ENCODE data around the gene HSPA13.

Gene HSPA13

DNA sequence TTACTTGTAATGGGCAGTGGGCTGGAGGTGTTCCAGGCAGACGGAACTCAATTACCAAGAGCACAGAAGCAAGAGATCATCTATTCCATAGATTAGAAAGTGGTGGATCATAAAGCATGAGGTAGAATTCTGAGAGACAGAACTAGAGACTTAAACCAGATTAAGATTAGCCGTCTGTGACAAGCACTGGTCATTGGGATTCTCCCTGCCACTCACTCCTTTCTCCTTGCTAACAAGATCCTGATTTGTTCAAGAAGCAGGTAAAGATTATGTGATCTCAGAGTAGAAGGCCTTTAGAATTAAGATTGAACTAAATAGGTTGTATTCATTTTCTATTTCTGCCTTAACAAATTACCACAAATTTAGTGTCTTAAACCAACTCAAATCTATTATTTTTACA lies 1.5 kb upstream of the HSPA13 start:
- H3K9ac ChIP-seq = no peak overlapping the region
- H2AFZ ChIP-seq (ENCODE audit: low read depth) = peak overlapping the region; percentile 92
- H3K4me1 ChIP-seq (ENCODE audit: low read depth, poor library complexity, severe bottlenecking) = peaks cover 34% of the 10 kb centered on the region
- no peak overlapping the region for H3K4me3 ChIP-seq (IDR thresholded peaks at IDR 0.05; ENCODE audit: insufficient read depth, low read depth, low read length)
- peaks cover 3% of the 10 kb centered on the region; the same call in 1 of the 2 replicates for H3K36me3 ChIP-seq (ENCODE audit: insufficient read depth)
- peaks cover 35% of the 10 kb centered on the region for H3K79me2 ChIP-seq (ENCODE audit: insufficient read depth, low read depth)
- TF ChIP-seq, protein P1, sequence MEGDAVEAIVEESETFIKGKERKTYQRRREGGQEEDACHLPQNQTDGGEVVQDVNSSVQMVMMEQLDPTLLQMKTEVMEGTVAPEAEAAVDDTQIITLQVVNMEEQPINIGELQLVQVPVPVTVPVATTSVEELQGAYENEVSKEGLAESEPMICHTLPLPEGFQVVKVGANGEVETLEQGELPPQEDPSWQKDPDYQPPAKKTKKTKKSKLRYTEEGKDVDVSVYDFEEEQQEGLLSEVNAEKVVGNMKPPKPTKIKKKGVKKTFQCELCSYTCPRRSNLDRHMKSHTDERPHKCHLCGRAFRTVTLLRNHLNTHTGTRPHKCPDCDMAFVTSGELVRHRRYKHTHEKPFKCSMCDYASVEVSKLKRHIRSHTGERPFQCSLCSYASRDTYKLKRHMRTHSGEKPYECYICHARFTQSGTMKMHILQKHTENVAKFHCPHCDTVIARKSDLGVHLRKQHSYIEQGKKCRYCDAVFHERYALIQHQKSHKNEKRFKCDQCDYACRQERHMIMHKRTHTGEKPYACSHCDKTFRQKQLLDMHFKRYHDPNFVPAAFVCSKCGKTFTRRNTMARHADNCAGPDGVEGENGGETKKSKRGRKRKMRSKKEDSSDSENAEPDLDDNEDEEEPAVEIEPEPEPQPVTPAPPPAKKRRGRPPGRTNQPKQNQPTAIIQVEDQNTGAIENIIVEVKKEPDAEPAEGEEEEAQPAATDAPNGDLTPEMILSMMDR (conservative IDR thresholded peaks at IDR 0.05; ENCODE audit: low read depth, low read length) = no peak
- H4K20me1 ChIP-seq (ENCODE audit: insufficient read depth) = no peaks in the 10 kb centered on the region
- H3K27ac ChIP-seq = peak overlapping the region; percentile 54; the same call in 1 of the 2 replicates
- H3K4me2 ChIP-seq = peak overlapping the region; percentile 77; the same call in 1 of the 2 replicates
- no peaks in the 10 kb centered on the region for H3K27me3 ChIP-seq (ENCODE audit: insufficient read depth, low read depth)

GRCh38 chr21:14383596-14384180 lies 742 bp upstream of the HSPA13 start:
- no peaks in the 10 kb centered on the region for H4K20me1 ChIP-seq (ENCODE audit: insufficient read depth)
- no peaks in the 10 kb centered on the region for H3K27me3 ChIP-seq (ENCODE audit: insufficient read depth, low read depth)
- H3K36me3 ChIP-seq (ENCODE audit: insufficient read depth) = peaks cover 6% of the 10 kb centered on the region; the same call in 1 of the 2 replicates
- peak overlapping the region; percentile 92 for H2AFZ ChIP-seq (ENCODE audit: low read depth)
- peak overlapping the region; percentile 77 for H3K4me2 ChIP-seq
- TF ChIP-seq, protein P1 (conservative IDR thresholded peaks at IDR 0.05; ENCODE audit: low read depth, low read length) = no peak
- H3K79me2 ChIP-seq (ENCODE audit: insufficient read depth, low read depth) = peaks cover 40% of the 10 kb centered on the region
- H3K4me3 ChIP-seq (IDR thresholded peaks at IDR 0.05; ENCODE audit: insufficient read depth, low read depth, low read length) = peak overlapping the region; percentile 76
- peak overlapping the region; percentile 68 for H3K9ac ChIP-seq
- peak overlapping the region; percentile 54 for H3K27ac ChIP-seq
- H3K4me1 ChIP-seq (ENCODE audit: low read depth, poor library complexity, severe bottlenecking) = peaks cover 39% of the 10 kb centered on the region

DNA sequence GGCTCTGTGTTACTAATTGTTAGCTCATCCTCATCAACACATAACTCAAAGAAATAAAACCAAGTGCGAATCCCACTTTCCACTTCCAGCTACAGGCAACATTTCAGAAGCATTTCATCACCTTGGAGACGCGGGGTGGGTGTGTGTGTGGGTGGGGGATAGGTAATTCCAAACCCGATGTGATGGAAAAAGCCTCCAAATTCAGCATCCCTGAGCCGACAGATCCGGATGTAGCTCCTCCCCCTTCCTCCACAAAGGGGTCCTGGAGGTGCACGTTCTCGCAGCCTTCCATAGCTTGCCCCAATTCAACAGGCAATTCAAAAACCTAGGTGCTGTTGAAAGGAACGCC lies 486 bp downstream of the HSPA13 start:
- peak overlapping the region; percentile 97 for H3K4me2 ChIP-seq
- peak overlapping the region; percentile 62 for H3K9ac ChIP-seq
- H3K27ac ChIP-seq = peak overlapping the region; percentile 41
- TF ChIP-seq, protein P1 (conservative IDR thresholded peaks at IDR 0.05; ENCODE audit: low read depth, low read length) = no peak
- no peaks in the 10 kb centered on the region for H3K27me3 ChIP-seq (ENCODE audit: insufficient read depth, low read depth)
- no peaks in the 10 kb centered on the region for H4K20me1 ChIP-seq (ENCODE audit: insufficient read depth)
- peak overlapping the region; percentile 92 for H2AFZ ChIP-seq (ENCODE audit: low read depth)
- peaks cover 42% of the 10 kb centered on the region for H3K79me2 ChIP-seq (ENCODE audit: insufficient read depth, low read depth)
- peak overlapping the region; percentile 54 for H3K4me3 ChIP-seq (IDR thresholded peaks at IDR 0.05; ENCODE audit: insufficient read depth, low read depth, low read length)
- peaks cover 6% of the 10 kb centered on the region; the same call in 1 of the 2 replicates for H3K36me3 ChIP-seq (ENCODE audit: insufficient read depth)
- H3K4me1 ChIP-seq (ENCODE audit: low read depth, poor library complexity, severe bottlenecking) = peaks cover 39% of the 10 kb centered on the region

- H2AFZ ChIP-seq (ENCODE audit: low read depth) = no peak overlapping the region
- peaks cover 29% of the 10 kb centered on the region for H3K4me1 ChIP-seq (ENCODE audit: low read depth, poor library complexity, severe bottlenecking)
- no peak overlapping the region for H3K27ac ChIP-seq
- peaks cover 31% of the 10 kb centered on the region for H3K79me2 ChIP-seq (ENCODE audit: insufficient read depth, low read depth)
- no peaks in the 10 kb centered on the region for H3K27me3 ChIP-seq (ENCODE audit: insufficient read depth, low read depth)
- no peak overlapping the region for H3K4me3 ChIP-seq (IDR thresholded peaks at IDR 0.05; ENCODE audit: insufficient read depth, low read depth, low read length)
- no peak overlapping the region for H3K4me2 ChIP-seq
- TF ChIP-seq, protein P1 (conservative IDR thresholded peaks at IDR 0.05; ENCODE audit: low read depth, low read length) = peak; percentile 42
- H3K9ac ChIP-seq = no peak overlapping the region
- no peaks in the 10 kb centered on the region for H4K20me1 ChIP-seq (ENCODE audit: insufficient read depth)
- H3K36me3 ChIP-seq (ENCODE audit: insufficient read depth) = peaks cover 24% of the 10 kb centered on the region; the same call in 1 of the 2 replicates
These were observed 6.1 kb downstream of the HSPA13 start for GRCh38 chr21:14376854-14377253.
